ENCODE data around the gene CRABP2.

CRABP2 gene

GRCh38 chr1:156746406-156746727, 41.0 kb upstream of the CRABP2 start:
- DNase-seq (ENCODE audit: low spot score) = no peak
- peak overlapping the region; percentile 90 for H3K27ac Mint-ChIP-seq
- peak overlapping the region; percentile 78 for H3K4me3 Mint-ChIP-seq
- peaks cover 54% of the 10 kb centered on the region for H3K36me3 Mint-ChIP-seq (ENCODE audit: low read depth)
- H3K27me3 Mint-ChIP-seq (ENCODE audit: low read depth) = no peaks in the 10 kb centered on the region
- H3K9me3 Mint-ChIP-seq = no peaks in the 10 kb centered on the region
- peaks cover 53% of the 10 kb centered on the region for H3K4me1 Mint-ChIP-seq (ENCODE audit: low read depth)

GRCh38 chr1:156745881-156746280, 40.5 kb upstream of the CRABP2 start:
- H3K4me1 Mint-ChIP-seq (ENCODE audit: low read depth) = peaks cover 56% of the 10 kb centered on the region
- no peaks in the 10 kb centered on the region for H3K27me3 Mint-ChIP-seq (ENCODE audit: low read depth)
- no peaks in the 10 kb centered on the region for H3K9me3 Mint-ChIP-seq
- peak overlapping the region; percentile 90 for H3K27ac Mint-ChIP-seq
- DNase-seq (ENCODE audit: low spot score) = no peak
- H3K36me3 Mint-ChIP-seq (ENCODE audit: low read depth) = peaks cover 58% of the 10 kb centered on the region
- peak overlapping the region; percentile 78 for H3K4me3 Mint-ChIP-seq

GRCh38 chr1:156744786-156745419, 39.5 kb upstream of the CRABP2 start:
- Mint-ChIP-seq H3K9me3 (no peaks in the 10 kb centered on the region), H3K27ac (peak overlapping the region; percentile 56), H3K4me3 (no peak overlapping the region), H3K36me3 (ENCODE audit: low read depth) (peaks cover 54% of the 10 kb centered on the region), H3K4me1 (ENCODE audit: low read depth) (peaks cover 60% of the 10 kb centered on the region), H3K27me3 (ENCODE audit: low read depth) (no peaks in the 10 kb centered on the region)
- DNase-seq (ENCODE audit: low spot score) = no peak

GRCh38 chr1:156744344-156744743, 39.0 kb upstream of the CRABP2 start:
- peak overlapping the region; percentile 56 for H3K27ac Mint-ChIP-seq
- peaks cover 54% of the 10 kb centered on the region for H3K4me1 Mint-ChIP-seq (ENCODE audit: low read depth)

GRCh38 chr1:156743367-156744302, 38.3 kb upstream of the CRABP2 start:
- Mint-ChIP-seq H3K4me3 (no peak overlapping the region), H3K4me1 (ENCODE audit: low read depth) (peaks cover 47% of the 10 kb centered on the region), H3K27me3 (ENCODE audit: low read depth) (no peaks in the 10 kb centered on the region), H3K27ac (peak overlapping the region; percentile 24), H3K9me3 (no peaks in the 10 kb centered on the region), H3K36me3 (ENCODE audit: low read depth) (peaks cover 43% of the 10 kb centered on the region)
- DNase-seq (ENCODE audit: low spot score) = no peak

More at GRCh38 chr1:156744344-156744743, 39.0 kb upstream of the CRABP2 start:
- DNase-seq (ENCODE audit: low spot score) = no peak
- Mint-ChIP-seq H3K4me3 (no peak overlapping the region), H3K27me3 (ENCODE audit: low read depth) (no peaks in the 10 kb centered on the region), H3K9me3 (no peaks in the 10 kb centered on the region), H3K36me3 (ENCODE audit: low read depth) (peaks cover 50% of the 10 kb centered on the region)

- H3K4me3 Mint-ChIP-seq = no peak overlapping the region
- peaks cover 42% of the 10 kb centered on the region for H3K36me3 Mint-ChIP-seq (ENCODE audit: low read depth)
- H3K4me1 Mint-ChIP-seq (ENCODE audit: low read depth) = peaks cover 39% of the 10 kb centered on the region
- H3K27me3 Mint-ChIP-seq (ENCODE audit: low read depth) = no peaks in the 10 kb centered on the region
- no peak for DNase-seq (ENCODE audit: low spot score)
- H3K9me3 Mint-ChIP-seq = no peaks in the 10 kb centered on the region
- no peak overlapping the region for H3K27ac Mint-ChIP-seq
Measured at GRCh38 chr1:156742801-156743200, 37.4 kb upstream of the CRABP2 start.

- no peak for DNase-seq (ENCODE audit: low spot score)
- Mint-ChIP-seq H3K9me3 (no peaks in the 10 kb centered on the region), H3K4me3 (peak overlapping the region; percentile 98), H3K36me3 (ENCODE audit: low read depth) (peaks cover 46% of the 10 kb centered on the region), H3K27me3 (ENCODE audit: low read depth) (no peaks in the 10 kb centered on the region), H3K4me1 (ENCODE audit: low read depth) (peaks cover 33% of the 10 kb centered on the region), H3K27ac (peak overlapping the region; percentile 95)
Measured at GRCh38 chr1:156742017-156742416, 36.6 kb upstream of the CRABP2 start.

- peaks cover 46% of the 10 kb centered on the region for H3K36me3 Mint-ChIP-seq (ENCODE audit: low read depth)
- no peaks in the 10 kb centered on the region for H3K27me3 Mint-ChIP-seq (ENCODE audit: low read depth)
- H3K9me3 Mint-ChIP-seq = no peaks in the 10 kb centered on the region
- H3K27ac Mint-ChIP-seq = peak overlapping the region; percentile 95
- DNase-seq (ENCODE audit: low spot score) = peak; percentile 37
- H3K4me1 Mint-ChIP-seq (ENCODE audit: low read depth) = peaks cover 32% of the 10 kb centered on the region
- H3K4me3 Mint-ChIP-seq = peak overlapping the region; percentile 98
Measured at GRCh38 chr1:156741481-156741983, 36.1 kb upstream of the CRABP2 start.

- Mint-ChIP-seq H3K4me3 (peak within 1 kb of the TSS; percentile 98), H3K27me3 (ENCODE audit: low read depth) (no peaks in the 10 kb centered on the region), H3K4me1 (ENCODE audit: low read depth) (peaks cover 27% of the 10 kb centered on the region), H3K27ac (peak within 1 kb of the TSS; percentile 95), H3K9me3 (no peaks in the 10 kb centered on the region), H3K36me3 (ENCODE audit: low read depth) (peaks cover 48% of the 10 kb centered on the region)
- DNase-seq (ENCODE audit: low spot score) = peak; percentile 98
Measured at GRCh38 chr1:156740741-156741480, 35.5 kb upstream of the CRABP2 start, which contains the start of gene MRPL24. Gene MRPL24 (minus strand): TSS chr1:156741088. CDS start chr1:156738704, 2,384 bp downstream.

- H3K9me3 Mint-ChIP-seq = no peaks in the 10 kb centered on the region
- H3K4me1 Mint-ChIP-seq (ENCODE audit: low read depth) = peaks cover 20% of the 10 kb centered on the region
- H3K36me3 Mint-ChIP-seq (ENCODE audit: low read depth) = peaks cover 43% of the 10 kb centered on the region
- H3K4me3 Mint-ChIP-seq = peak overlapping the region; percentile 98
- DNase-seq (ENCODE audit: low spot score) = no peak
- H3K27me3 Mint-ChIP-seq (ENCODE audit: low read depth) = no peaks in the 10 kb centered on the region
- H3K27ac Mint-ChIP-seq = peak overlapping the region; percentile 95
Measured at GRCh38 chr1:156740237-156740740, 34.9 kb upstream of the CRABP2 start.

- Mint-ChIP-seq H3K36me3 (ENCODE audit: low read depth) (peaks cover 35% of the 10 kb centered on the region), H3K4me3 (no peak overlapping the region), H3K4me1 (ENCODE audit: low read depth) (peaks cover 19% of the 10 kb centered on the region), H3K9me3 (no peaks in the 10 kb centered on the region), H3K27ac (peak overlapping the region; percentile 6), H3K27me3 (ENCODE audit: low read depth) (no peaks in the 10 kb centered on the region)
- no peak for DNase-seq (ENCODE audit: low spot score)
Measured at GRCh38 chr1:156738916-156739315, 33.5 kb upstream of the CRABP2 start.

GRCh38 chr1:156738407-156738806, 33.0 kb upstream of the CRABP2 start:
- Mint-ChIP-seq H3K4me1 (ENCODE audit: low read depth) (peaks cover 19% of the 10 kb centered on the region), H3K4me3 (no peak overlapping the region), H3K27me3 (ENCODE audit: low read depth) (no peaks in the 10 kb centered on the region), H3K36me3 (ENCODE audit: low read depth) (peaks cover 32% of the 10 kb centered on the region), H3K27ac (peak overlapping the region; percentile 31), H3K9me3 (no peaks in the 10 kb centered on the region)
- DNase-seq (ENCODE audit: low spot score) = no peak

GRCh38 chr1:156733989-156734584, 28.7 kb upstream of the CRABP2 start:
- peaks cover 15% of the 10 kb centered on the region for H3K4me1 Mint-ChIP-seq (ENCODE audit: low read depth)
- peaks cover 20% of the 10 kb centered on the region for H3K36me3 Mint-ChIP-seq (ENCODE audit: low read depth)
- no peaks in the 10 kb centered on the region for H3K27me3 Mint-ChIP-seq (ENCODE audit: low read depth)
- DNase-seq (ENCODE audit: low spot score) = no peak
- no peak overlapping the region for H3K4me3 Mint-ChIP-seq
- no peaks in the 10 kb centered on the region for H3K9me3 Mint-ChIP-seq
- no peak overlapping the region for H3K27ac Mint-ChIP-seq

All from T-helper 2 cell treated with Interferon-gamma antibody and Interleukin-4, amounts not matched to agents 5 μg/mL and 100 μg/mL, for 36 hours (primary cell).